Measurements from ENCODE around the gene KRTAP7-1.

The KRTAP7-1 gene, protein sequence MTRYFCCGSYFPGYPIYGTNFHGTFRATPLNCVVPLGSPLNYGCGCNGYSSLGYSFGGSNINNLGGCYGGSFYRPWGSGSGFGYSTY

GRCh38 chr21:30829659-30830058 lies at the start of gene KRTAP7-1:
Gene KRTAP7-1 (minus strand): TSS chr21:30829759. CDS start chr21:30829698, 61 bp downstream.
- no peak for DNase-seq (ENCODE audit: low read depth)

DNA sequence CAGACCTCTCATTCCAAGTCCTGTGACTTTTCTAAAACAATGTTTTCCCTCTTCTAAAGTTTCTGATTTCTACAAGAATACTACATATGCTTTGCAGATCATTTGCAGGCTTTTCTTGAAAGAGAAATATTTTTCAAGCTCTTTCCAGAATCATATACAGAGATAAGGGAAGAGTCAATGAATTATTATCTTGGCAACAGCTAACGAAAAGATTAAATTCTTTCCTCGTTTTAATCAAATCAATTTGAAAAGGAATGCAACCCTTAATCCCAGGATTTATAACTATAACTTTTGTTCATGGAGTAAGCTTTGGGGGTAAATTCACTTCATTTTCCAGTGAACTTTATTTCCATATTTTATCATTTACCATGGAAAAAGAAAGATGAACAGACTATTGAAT lies 45.0 kb upstream of the KRTAP7-1 start:
- DNase-seq (ENCODE audit: low read depth): no peak

DNA sequence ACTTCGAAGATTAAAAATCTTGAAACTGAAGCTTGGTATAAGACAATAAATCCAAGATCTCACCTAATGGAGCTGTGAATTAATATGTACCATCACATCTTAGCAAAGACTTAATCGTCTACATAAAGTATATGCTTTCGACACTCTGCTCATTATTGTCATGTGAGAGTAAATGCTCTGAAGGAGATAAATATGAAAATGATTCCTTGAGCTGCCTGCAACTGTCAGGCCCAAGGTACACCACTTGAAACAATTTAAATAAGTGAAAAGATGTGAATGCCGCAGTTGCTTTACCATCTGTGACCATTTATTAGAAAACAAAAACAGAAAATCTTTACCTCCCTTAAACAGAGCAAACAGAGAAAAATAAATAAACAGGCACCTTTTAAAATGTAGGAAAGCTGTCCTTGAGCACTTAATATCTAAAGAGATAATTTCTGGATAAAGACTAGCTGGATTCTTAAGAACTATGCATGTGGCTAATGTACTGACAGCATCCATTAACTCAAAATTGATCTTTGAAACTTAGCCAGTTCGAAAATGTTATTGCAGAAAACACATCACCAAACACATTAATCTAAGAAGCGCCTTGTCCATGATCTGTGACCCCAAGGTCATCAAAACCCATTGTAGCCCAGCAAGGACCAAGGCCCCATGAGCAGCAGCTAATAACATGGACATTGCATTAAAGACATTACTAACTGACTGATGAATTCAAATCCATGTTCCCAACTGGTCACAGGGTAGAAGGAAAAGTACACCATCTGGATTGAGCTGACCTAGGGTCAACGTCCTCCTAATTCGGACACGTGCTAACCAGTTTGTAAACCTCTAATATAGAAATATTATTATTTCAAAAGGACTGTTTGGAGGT lies 18.3 kb upstream of the KRTAP7-1 start:
- no peak for DNase-seq (ENCODE audit: low read depth)

DNA sequence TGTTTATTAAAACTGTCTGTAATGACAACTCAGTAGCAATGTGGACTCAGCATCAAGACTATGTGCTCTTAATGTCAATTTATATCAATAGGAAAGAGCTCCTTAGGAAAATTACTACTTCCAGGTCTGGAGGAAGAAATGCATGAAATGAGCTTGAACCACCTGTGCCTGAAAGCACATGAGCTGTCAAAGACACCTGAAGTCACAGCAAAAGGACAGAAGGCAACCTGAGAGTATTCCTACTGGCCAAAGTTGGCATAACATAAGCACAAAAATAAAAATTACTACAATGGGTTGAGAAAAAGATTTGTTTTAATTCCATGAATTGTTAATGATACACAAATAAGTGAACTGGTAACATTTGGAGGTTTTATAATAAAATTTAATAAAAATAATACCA lies 13.4 kb upstream of the KRTAP7-1 start:
- no peak for DNase-seq (ENCODE audit: low read depth)

- no peak for DNase-seq (ENCODE audit: low read depth)
These were observed 9.7 kb upstream of the KRTAP7-1 start for GRCh38 chr21:30839304-30839703.

DNA sequence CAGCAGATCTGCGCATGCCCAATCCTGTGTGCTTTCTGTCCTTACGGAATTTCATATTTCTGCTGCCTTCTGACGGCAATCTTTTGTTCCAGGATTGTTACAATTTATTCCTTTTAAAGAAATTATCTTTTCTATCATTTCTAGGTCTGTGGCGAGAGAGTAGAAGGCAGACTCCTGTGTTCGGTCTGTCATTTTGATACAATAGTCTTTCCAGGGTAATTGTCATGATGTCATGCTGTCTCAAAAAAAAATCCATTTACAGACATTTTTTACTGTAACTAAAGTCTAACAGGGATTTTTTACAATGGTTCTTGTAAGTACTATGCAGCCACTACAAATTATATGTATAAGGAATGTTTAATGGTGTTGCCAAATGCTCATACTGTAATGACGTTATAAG lies 9.0 kb upstream of the KRTAP7-1 start:
- no peak for DNase-seq (ENCODE audit: low read depth)

DNA sequence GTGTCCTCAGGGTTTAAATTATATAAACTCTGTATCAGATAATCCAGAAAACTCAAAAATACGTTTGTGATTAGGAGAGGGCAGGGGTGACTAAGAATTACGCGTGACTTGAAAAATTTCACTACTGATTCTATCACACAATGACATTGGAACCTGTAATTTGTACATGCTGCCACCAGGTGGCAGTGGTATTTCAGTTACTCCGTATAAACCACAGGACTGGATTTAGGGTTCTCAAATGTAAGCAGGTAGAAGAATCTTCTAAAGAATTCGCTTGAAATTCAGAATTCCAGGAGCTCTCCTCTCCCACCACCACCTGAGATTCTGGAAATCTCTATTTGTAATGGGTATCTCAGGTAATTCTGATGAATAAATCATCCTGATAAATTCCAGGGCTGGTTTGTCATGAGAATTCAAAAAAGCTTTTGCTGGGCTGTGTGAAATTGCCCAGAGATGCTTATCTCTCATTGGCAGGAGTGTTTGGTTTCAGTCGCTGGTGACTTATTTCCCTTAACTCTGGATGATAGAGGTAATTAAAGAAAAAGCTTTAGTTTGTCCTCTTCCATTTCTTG lies 1.7 kb upstream of the KRTAP7-1 start:
- no peak for DNase-seq (ENCODE audit: low read depth)

DNA sequence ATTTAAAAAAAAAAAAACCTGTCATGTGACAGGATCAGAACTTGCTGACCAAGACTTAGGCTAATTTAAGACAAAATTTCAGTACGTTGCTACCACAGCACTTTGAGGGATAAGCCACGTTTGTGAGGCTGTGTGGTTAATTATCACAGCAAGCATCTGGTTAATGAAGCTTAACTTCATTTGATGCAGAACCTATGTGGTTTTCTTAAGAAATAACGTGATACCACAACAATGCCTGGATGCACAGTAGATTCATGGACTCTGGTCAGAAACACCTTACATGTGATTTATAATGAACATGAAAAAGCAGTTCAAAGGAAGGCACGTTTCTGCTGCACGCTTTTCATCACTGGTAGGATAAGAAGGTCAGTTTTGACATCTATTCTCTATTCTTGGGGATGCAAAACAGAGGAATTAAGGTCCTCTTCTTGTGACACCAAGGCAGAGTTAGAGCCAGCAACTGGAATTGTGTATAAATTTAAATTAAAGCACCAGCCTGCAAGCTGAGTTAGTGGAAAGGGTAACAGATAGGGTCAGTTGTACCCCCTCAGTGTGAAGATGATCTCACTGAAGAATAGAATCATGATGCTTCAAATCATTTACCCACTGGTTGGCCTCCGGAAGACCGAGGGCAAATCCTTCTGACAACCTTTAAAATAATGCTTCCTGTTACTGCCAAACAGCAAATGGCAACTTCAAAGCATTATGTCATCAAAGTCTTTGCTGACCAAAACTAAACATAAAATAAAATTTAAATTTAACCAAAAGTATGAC lies 10.5 kb downstream of the KRTAP7-1 start:
- DNase-seq (ENCODE audit: low read depth): no peak

GRCh38 chr21:30813174-30813573 lies 16.4 kb downstream of the KRTAP7-1 start, which contains the start of gene KRTAP8-1:
Gene KRTAP8-1 (minus strand): TSS chr21:30813274. CDS start chr21:30813220, 54 bp downstream.
- no peak for DNase-seq (ENCODE audit: low read depth)

DNA sequence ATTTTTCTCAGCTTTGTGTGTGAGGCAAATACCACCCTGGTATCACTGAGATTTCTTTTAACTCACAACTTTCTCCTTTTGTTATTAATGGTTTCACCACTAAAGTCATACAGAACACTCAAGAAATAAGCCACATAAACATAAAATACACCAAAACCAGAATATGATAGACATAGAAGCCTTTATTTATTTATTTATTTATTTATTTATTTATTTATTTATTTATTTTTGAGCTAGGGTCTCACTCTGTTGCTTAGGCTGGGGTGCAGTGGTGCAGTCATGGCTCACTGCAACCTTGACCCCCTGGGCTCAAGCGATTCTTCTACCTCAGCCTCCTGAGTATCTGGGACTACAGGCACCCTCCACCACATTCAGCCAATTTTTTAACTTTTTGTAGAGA lies 29.0 kb downstream of the KRTAP7-1 start:
- no peak for DNase-seq (ENCODE audit: low read depth)

GRCh38 chr21:30793581-30794314 lies 35.8 kb downstream of the KRTAP7-1 start:
- no peak for DNase-seq (ENCODE audit: low read depth)

- no peak for DNase-seq (ENCODE audit: low read depth)
These were observed 50.3 kb downstream of the KRTAP7-1 start for GRCh38 chr21:30779249-30779648.

Measured in stimulated activated CD8-positive, alpha-beta memory T cell treated with anti-CD3 and anti-CD28 coated beads, Interleukin-4, amount 100 ng/mL, for 24 hours (primary cell).